ENCODE data around the gene TNKS1BP1. TPM values are rescaled to one million over a fixed set of nuclear protein-coding genes. Genes with fewer than 3 reads are reported as not detected.

TNKS1BP1 gene
- total RNA-seq, 1 donor from 2014 or later = 189 TPM

- Histone ChIP-seq H3K4me1 (peaks cover 76% of the 10 kb centered on the region), H3K27ac (no peak overlapping the region), H3K4me3 (peak overlapping the region; percentile 5), H3K36me3 (peaks cover 38% of the 10 kb centered on the region), H3K9me3 (no peaks in the 10 kb centered on the region), H3K27me3 (no peaks in the 10 kb centered on the region)
- DNase-seq (no peak), ATAC-seq (no peak)
- intact Hi-C loops (cut with DNase I) = no loop called here
- TF ChIP-seq CTCF (IDR thresholded peaks at IDR 0.05) = no peak
Observed at GRCh38 chr11:57306940-57307565, 17.7 kb downstream of the TNKS1BP1 start.

GRCh38 chr11:57306161-57306876 lies 18.4 kb downstream of the TNKS1BP1 start:
- no peak for ATAC-seq
- intact Hi-C loops (cut with DNase I) = no loop called here
- Histone ChIP-seq H3K27ac (no peak overlapping the region), H3K27me3 (no peaks in the 10 kb centered on the region), H3K36me3 (peaks cover 45% of the 10 kb centered on the region), H3K4me3 (no peak overlapping the region), H3K4me1 (peaks cover 70% of the 10 kb centered on the region), H3K9me3 (no peaks in the 10 kb centered on the region)
- no peak for TF ChIP-seq CTCF (IDR thresholded peaks at IDR 0.05)
- no peak for DNase-seq

GRCh38 chr11:57305523-57305922 lies 19.2 kb downstream of the TNKS1BP1 start:
- no peak for TF ChIP-seq CTCF (IDR thresholded peaks at IDR 0.05)
- Histone ChIP-seq H3K27ac (no peak overlapping the region), H3K27me3 (no peaks in the 10 kb centered on the region), H3K36me3 (peaks cover 53% of the 10 kb centered on the region), H3K4me1 (peaks cover 63% of the 10 kb centered on the region), H3K4me3 (no peak overlapping the region), H3K9me3 (no peaks in the 10 kb centered on the region)
- ATAC-seq = no peak
- DNase-seq = no peak
- intact Hi-C loops (cut with DNase I) = no loop called here

GRCh38 chr11:57303990-57304579 lies 20.7 kb downstream of the TNKS1BP1 start:
- DNase-seq (no peak), ATAC-seq (peak; percentile 11)
- peaks cover 5% of the 10 kb centered on the region for H3K9me3 ChIP-seq
- no peaks in the 10 kb centered on the region for H3K27me3 ChIP-seq
- peaks cover 50% of the 10 kb centered on the region for H3K4me1 ChIP-seq
- peaks cover 53% of the 10 kb centered on the region for H3K36me3 ChIP-seq
- TF ChIP-seq CTCF (IDR thresholded peaks at IDR 0.05) = no peak
- intact Hi-C loops (cut with DNase I) = no loop called here
- peak overlapping the region; percentile 6 for H3K27ac ChIP-seq
- no peak overlapping the region for H3K4me3 ChIP-seq

GRCh38 chr11:57303280-57303989 lies 21.3 kb downstream of the TNKS1BP1 start:
- Histone ChIP-seq H3K36me3 (peaks cover 59% of the 10 kb centered on the region), H3K4me3 (no peak overlapping the region), H3K27ac (no peak overlapping the region), H3K27me3 (no peaks in the 10 kb centered on the region), H3K9me3 (peaks cover 6% of the 10 kb centered on the region), H3K4me1 (peaks cover 44% of the 10 kb centered on the region)
- no peak for DNase-seq
- intact Hi-C loops (cut with DNase I) = no loop called here
- no peak for ATAC-seq
- TF ChIP-seq CTCF (IDR thresholded peaks at IDR 0.05) = no peak

All from upper lobe of right lung (tissue), 1 donor.